HepG2 (cell line): Measurements from ENCODE around the gene MORN1. TPM values are rescaled to one million over a fixed set of nuclear protein-coding genes. Genes with fewer than 3 reads are reported as not detected.

Experiments
- ATAC-seq: fragments of 200-7000 bp; cut with Tn5 transposase; 3 replicates; pipeline ENCODE4 v1.9.1; 2020; ENCODE audit warnings: mild to moderate bottlenecking, moderate library complexity
- BruUV-seq: library from RNA; stranded (reverse); fragments of 400-500 nt; replicated peaks from 2 replicates; lab custom pipeline; 2021; lab: Mats Ljungman, UMichigan
- CTCF ChIA-PET: fragments of 300-600 bp; formaldehyde crosslinking; extraction: SDS; loops from one replicate; lab custom pipeline; 2021; ENCODE audit warnings: low total read pairs, inconsistent platforms, low intra/inter-chr PET ratio; lab: Yijun Ruan, JAX
- POLR2A ChIA-PET: fragments of 350-600 bp; sonication (Branson Sonifier 250); formaldehyde crosslinking; loops from one replicate; lab custom pipeline; 2020; ENCODE audit warnings: antibody characterized with exemption, inconsistent platforms; lab: Yijun Ruan, JAX
- DNase-seq: peaks from one replicate; pipeline ENCODE4 v3.0.0-alpha.2; 2015; ENCODE audit warnings: low spot score
- FAIRE-seq: peaks from 3 replicates; lab custom pipeline; 2011; peaks lifted over from hg19 to GRCh38; lab: Jason Lieb, UNC
- H2AFZ ChIP-seq: one replicate; pipeline ENCODE4 v1.6.1; 2011; ENCODE audit warnings: low read length, inconsistent platforms
- H3K27ac ChIP-seq: fragments of 300-600 bp; 3 replicates; pipeline ENCODE4 v1.8.0; 2011; ENCODE audit warnings: mixed run types, mild to moderate bottlenecking, mixed read lengths, low read length, inconsistent platforms; ENCODE audit not compliant: insufficient read depth; ENCODE audit errors: extremely low read length
- H3K27me3 ChIP-seq, 2 experiments: fragments of 200-600 bp in 1 of 2; 2 replicates in 1 of 2; 3 replicates in 1 of 2; pipeline versions ENCODE4 v1.6.0 to v1.8.0; 2011; ENCODE audit warnings: low read length in 2 of 2, mild to moderate bottlenecking in 2 of 2, moderate library complexity in 2 of 2, inconsistent platforms in 1 of 2; ENCODE audit not compliant: insufficient read depth in 2 of 2, control insufficient read depth in 1 of 2
- H3K36me3 ChIP-seq, 2 experiments: fragments of 200-600 bp in 1 of 2; replicated peaks in 1 of 2; 2 replicates in 1 of 2; 3 replicates in 1 of 2; pipeline versions ENCODE4 v1.5.1 to v1.8.0; 2011; ENCODE audit warnings: low read length in 2 of 2, inconsistent platforms in 1 of 2; ENCODE audit not compliant: insufficient read depth in 2 of 2, control insufficient read depth in 1 of 2
- H3K4me1 ChIP-seq: 2 replicates; pipeline ENCODE4 v1.5.1; 2012; ENCODE audit warnings: low read length, inconsistent platforms; ENCODE audit not compliant: insufficient read depth
- H3K4me2 ChIP-seq: 2 replicates; pipeline ENCODE4 v1.6.0; 2011; ENCODE audit warnings: low read depth, low read length, inconsistent platforms
- H3K4me3 ChIP-seq, 3 experiments: fragments of 200-600 bp in 1 of 3; sonication (generic), shearing (Covaris generic) in 1 of 3; replicated peaks in 1 of 3; 2 replicates each; pipeline ENCODE4 v1.5.1; 2011 to 2016; ENCODE audit warnings: low read length in 3 of 3, inconsistent platforms in 2 of 3, low read depth in 2 of 3, mild to moderate bottlenecking in 2 of 3, control low read depth in 1 of 3, mixed read lengths in 1 of 3; ENCODE audit not compliant: insufficient read depth in 1 of 3
- H3K79me2 ChIP-seq: one replicate; pipeline ENCODE4 v1.6.1; 2011; ENCODE audit warnings: low read length, inconsistent platforms; ENCODE audit not compliant: insufficient read depth
- H3K9ac ChIP-seq: 2 replicates; pipeline ENCODE4 v1.6.0; 2011; ENCODE audit warnings: mild to moderate bottlenecking, low read depth, low read length, inconsistent platforms; ENCODE audit not compliant: insufficient read depth
- H3K9me3 ChIP-seq: 2 replicates; pipeline ENCODE4 v1.5.1; 2012; ENCODE audit warnings: mild to moderate bottlenecking, low read length
- H4K20me1 ChIP-seq: 2 replicates; pipeline ENCODE4 v1.6.0; 2011; ENCODE audit warnings: inconsistent platforms, mild to moderate bottlenecking, low read length, moderate library complexity; ENCODE audit not compliant: insufficient read depth
- HIVEP1 ChIP-seq: sonication (generic); formaldehyde crosslinking; IDR thresholded peaks from 2 replicates; pipeline ENCODE4 v1.4.0; 2020; ENCODE audit warnings: mild to moderate bottlenecking, missing genetic modification reagents
- HNRNPK ChIP-seq: fragments of 200-400 bp; formaldehyde crosslinking; IDR thresholded peaks from 2 replicates; pipeline ENCODE4 v1.6.1; 2018; ENCODE audit warnings: low read length, low read depth, moderate library complexity, mild to moderate bottlenecking; ENCODE audit not compliant: poor library complexity, severe bottlenecking
- HOXA9 ChIP-seq: sonication (generic); formaldehyde crosslinking; IDR thresholded peaks from 2 replicates; pipeline ENCODE4 v1.8.1; 2022; ENCODE audit warnings: missing genetic modification reagents, mild to moderate bottlenecking, moderate library complexity, borderline replicate concordance
- KLF6 ChIP-seq: IDR thresholded peaks from 2 replicates; pipeline ENCODE4 v1.8.0; 2016; ENCODE audit warnings: missing biosample characterization, missing genetic modification reagents
- NONO ChIP-seq, 2 experiments: fragments of 450-650 bp in 1 of 2; sonication (generic) in 1 of 2; formaldehyde crosslinking in 1 of 2; IDR thresholded peaks in 1 of 2; conservative IDR thresholded peaks in 1 of 2; 2 replicates each; pipeline versions ENCODE4 v1.6.1 to v1.8.0; 2017 to 2022; ENCODE audit warnings: mild to moderate bottlenecking in 1 of 2, missing genetic modification reagents in 1 of 2, moderate library complexity in 1 of 2
- PTBP1 ChIP-seq: fragments of 200-400 bp; formaldehyde crosslinking; IDR thresholded peaks from 2 replicates; pipeline ENCODE4 v1.6.1; 2018; ENCODE audit warnings: low read length, low read depth; ENCODE audit not compliant: poor library complexity, severe bottlenecking
- SNAPC2 ChIP-seq: sonication (generic); formaldehyde crosslinking; IDR thresholded peaks from 2 replicates; pipeline ENCODE4 v1.8.1; 2022; ENCODE audit warnings: mild to moderate bottlenecking, missing genetic modification reagents
- ZBTB38 ChIP-seq: sonication (generic); formaldehyde crosslinking; IDR thresholded peaks from 2 replicates; pipeline ENCODE4 v1.5.1; 2020; ENCODE audit warnings: mild to moderate bottlenecking, missing genetic modification reagents
- ZNF468 ChIP-seq: sonication (generic); formaldehyde crosslinking; IDR thresholded peaks from 2 replicates; pipeline ENCODE4 v1.8.0; 2022; ENCODE audit warnings: mild to moderate bottlenecking, moderate library complexity, missing genetic modification reagents
- WGBS: methylation state at CpG from one replicate; pipeline ENCODE4 v1.1.6; 2017; ENCODE audit warnings: low lambda C conversion rate; 5-methylcytosine and 5-hydroxymethylcytosine counted together
- in situ Hi-C: cut with HindIII; loops from 2 replicates; pipeline ENCODE4 v1.10.0; 2017; ENCODE audit warnings: low pct_unique_long_range_greater_than_20kb; ENCODE audit not compliant: extremely low pct_ligation_motif_present
- intact Hi-C: fragments of 100-400 bp; cut with micrococcal nuclease; formaldehyde crosslinking; loops from one replicate; pipeline ENCODE4 v1.10.0; 2022; ENCODE audit not compliant: unreplicated experiment
- polyA plus RNA-seq, 8 experiments: library from polyadenylated mRNA; depleted of rRNA in 3 of 8; stranded (reverse) in 7 of 8; unstranded in 1 of 8; fragments of >200 nt; fragmentation: Illumina TruSeq in 4 of 8; extraction: Trizol in 4 of 8; gene quantifications; 2 replicates each; pipeline versions ENCODE4 v1.2.1 to v1.2.3, GENCODE V29; 2011 to 2016; ENCODE audit warnings: low read depth in 4 of 8, missing spikeins in 1 of 8, mixed read lengths in 1 of 8; ENCODE audit not compliant: insufficient read depth in 1 of 8
- total RNA-seq, 5 experiments: library from RNA; depleted of rRNA; stranded (reverse); fragments of >200 nt; fragmentation: Illumina TruSeq; extraction: Trizol; gene quantifications; 2 replicates each; pipeline ENCODE4 v1.2.3, GENCODE V29; 2016; ENCODE audit warnings: low read depth in 1 of 5
- TF ChIP-seq, protein P1 (sequence below): sonication (generic); formaldehyde crosslinking; IDR thresholded peaks from 2 replicates; pipeline ENCODE4 v1.5.1; 2020; ENCODE audit warnings: missing genetic modification reagents, mild to moderate bottlenecking, borderline replicate concordance
- TF ChIP-seq, protein P2 (sequence below): sonication (generic); formaldehyde crosslinking; IDR thresholded peaks from 2 replicates; pipeline ENCODE4 v1.5.1; 2020; ENCODE audit warnings: missing genetic modification reagents, mild to moderate bottlenecking, borderline replicate concordance

Gene MORN1
- total and polyA plus RNA-seq, 2 of the 13 experiments (the other 11 are each of a cell fraction or from before 2014, with no cell fraction given): 3.1 to 6.5 TPM

DNA sequence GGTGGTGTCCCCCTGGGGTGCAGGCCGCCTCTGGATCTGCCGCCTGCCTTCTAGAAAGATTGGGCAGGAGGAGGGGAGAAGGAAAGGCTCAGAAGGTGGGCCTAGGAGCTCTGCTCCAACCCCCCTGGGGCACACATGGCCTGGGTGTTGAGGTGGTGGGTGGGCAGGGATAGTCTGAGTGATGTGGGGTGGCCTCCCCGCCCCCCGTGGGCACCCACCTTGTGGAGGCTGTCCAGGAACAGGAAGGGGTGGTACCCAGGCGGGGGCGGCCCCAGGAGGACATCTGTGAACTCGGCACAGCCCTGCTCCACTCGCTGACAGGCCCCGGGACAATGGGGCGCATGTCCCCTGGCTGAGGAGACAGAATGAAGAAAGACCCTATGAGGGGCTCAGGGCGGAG lies 54.9 kb downstream of the MORN1 start:
- DNase-seq (no peak), ATAC-seq (no peak), FAIRE-seq (no peak)
- Histone ChIP-seq H3K4me3 (no peak overlapping the region), H3K9ac (no peak overlapping the region), H4K20me1 (no peaks in the 10 kb centered on the region), H3K27ac (no peak overlapping the region), H3K36me3 (no peaks in the 10 kb centered on the region), H2AFZ (no peak overlapping the region), H3K4me1 (no peaks in the 10 kb centered on the region), H3K27me3 (peaks cover 24 to 87% of the 10 kb centered on the region in 2 experiments), H3K79me2 (no peaks in the 10 kb centered on the region), H3K9me3 (no peaks in the 10 kb centered on the region), H3K4me2 (no peak overlapping the region)
- intact Hi-C loops: no loop called here
- TF ChIP-seq SNAPC2 (CRISPR knock-in tag) (no peak), HNRNPK (no peak), PTBP1 (no peak), ZNF468 (CRISPR knock-in tag) (no peak), KLF6 (no peak), ZBTB38 (CRISPR knock-in tag) (no peak), HIVEP1 (CRISPR knock-in tag) (no peak), NONO (IDR thresholded peaks at IDR 0.05) (no peak), NONO (CRISPR knock-in tag; conservative IDR thresholded peaks at IDR 0.05) (no peak), HOXA9 (CRISPR knock-in tag) (no peak)
- TF ChIP-seq, protein P1, sequence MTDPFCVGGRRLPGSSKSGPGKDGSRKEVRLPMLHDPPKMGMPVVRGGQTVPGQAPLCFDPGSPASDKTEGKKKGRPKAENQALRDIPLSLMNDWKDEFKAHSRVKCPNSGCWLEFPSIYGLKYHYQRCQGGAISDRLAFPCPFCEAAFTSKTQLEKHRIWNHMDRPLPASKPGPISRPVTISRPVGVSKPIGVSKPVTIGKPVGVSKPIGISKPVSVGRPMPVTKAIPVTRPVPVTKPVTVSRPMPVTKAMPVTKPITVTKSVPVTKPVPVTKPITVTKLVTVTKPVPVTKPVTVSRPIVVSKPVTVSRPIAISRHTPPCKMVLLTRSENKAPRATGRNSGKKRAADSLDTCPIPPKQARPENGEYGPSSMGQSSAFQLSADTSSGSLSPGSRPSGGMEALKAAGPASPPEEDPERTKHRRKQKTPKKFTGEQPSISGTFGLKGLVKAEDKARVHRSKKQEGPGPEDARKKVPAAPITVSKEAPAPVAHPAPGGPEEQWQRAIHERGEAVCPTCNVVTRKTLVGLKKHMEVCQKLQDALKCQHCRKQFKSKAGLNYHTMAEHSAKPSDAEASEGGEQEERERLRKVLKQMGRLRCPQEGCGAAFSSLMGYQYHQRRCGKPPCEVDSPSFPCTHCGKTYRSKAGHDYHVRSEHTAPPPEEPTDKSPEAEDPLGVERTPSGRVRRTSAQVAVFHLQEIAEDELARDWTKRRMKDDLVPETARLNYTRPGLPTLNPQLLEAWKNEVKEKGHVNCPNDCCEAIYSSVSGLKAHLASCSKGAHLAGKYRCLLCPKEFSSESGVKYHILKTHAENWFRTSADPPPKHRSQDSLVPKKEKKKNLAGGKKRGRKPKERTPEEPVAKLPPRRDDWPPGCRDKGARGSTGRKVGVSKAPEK (CRISPR knock-in tag): no peak
- TF ChIP-seq, protein P2, sequence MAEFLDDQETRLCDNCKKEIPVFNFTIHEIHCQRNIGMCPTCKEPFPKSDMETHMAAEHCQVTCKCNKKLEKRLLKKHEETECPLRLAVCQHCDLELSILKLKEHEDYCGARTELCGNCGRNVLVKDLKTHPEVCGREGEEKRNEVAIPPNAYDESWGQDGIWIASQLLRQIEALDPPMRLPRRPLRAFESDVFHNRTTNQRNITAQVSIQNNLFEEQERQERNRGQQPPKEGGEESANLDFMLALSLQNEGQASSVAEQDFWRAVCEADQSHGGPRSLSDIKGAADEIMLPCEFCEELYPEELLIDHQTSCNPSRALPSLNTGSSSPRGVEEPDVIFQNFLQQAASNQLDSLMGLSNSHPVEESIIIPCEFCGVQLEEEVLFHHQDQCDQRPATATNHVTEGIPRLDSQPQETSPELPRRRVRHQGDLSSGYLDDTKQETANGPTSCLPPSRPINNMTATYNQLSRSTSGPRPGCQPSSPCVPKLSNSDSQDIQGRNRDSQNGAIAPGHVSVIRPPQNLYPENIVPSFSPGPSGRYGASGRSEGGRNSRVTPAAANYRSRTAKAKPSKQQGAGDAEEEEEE (CRISPR knock-in tag): no peak
- no CpG with 5 or more reads among the region's 11 CpGs for WGBS
- in situ Hi-C loops: no loop called here
- POLR2A ChIA-PET: no interaction called here
- CTCF ChIA-PET: no interaction called here
- no TSS peak for BruUV-seq
